Measurements from ENCODE around the gene GBA3. TPM values are rescaled to one million over a fixed set of nuclear protein-coding genes. Genes with fewer than 3 reads are reported as not detected.

GBA3 gene
- total RNA-seq, 1 donor from 2014 or later = not detected

DNA sequence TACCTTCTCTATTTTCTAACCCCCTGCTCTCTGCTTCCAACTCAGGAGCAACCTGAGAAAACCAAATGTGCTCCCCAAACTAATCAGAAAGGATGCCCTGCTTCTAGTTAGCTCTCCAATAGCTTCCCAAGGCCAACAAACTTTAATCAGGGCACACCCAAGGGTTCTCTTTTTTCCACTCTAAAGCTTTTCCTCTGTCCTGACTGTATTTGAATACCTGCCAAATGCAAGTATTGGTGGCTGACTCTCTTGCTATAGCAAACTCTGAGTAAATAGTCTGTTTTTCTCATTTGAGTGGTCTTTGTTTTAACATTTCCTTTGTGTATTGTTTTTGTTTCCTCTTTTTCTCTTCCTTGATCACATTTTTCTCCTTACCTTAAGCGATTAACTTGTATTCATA, 52.5 kb downstream of the GBA3 start:
- intact Hi-C loops (cut with DNase I) = no loop called here
- Histone ChIP-seq H3K9me3 (no peaks in the 10 kb centered on the region), H3K36me3 (no peaks in the 10 kb centered on the region), H3K4me3 (no peak overlapping the region), H3K27ac (no peak overlapping the region), H3K4me1 (no peaks in the 10 kb centered on the region), H3K27me3 (no peaks in the 10 kb centered on the region)
- TF ChIP-seq, protein P1, sequence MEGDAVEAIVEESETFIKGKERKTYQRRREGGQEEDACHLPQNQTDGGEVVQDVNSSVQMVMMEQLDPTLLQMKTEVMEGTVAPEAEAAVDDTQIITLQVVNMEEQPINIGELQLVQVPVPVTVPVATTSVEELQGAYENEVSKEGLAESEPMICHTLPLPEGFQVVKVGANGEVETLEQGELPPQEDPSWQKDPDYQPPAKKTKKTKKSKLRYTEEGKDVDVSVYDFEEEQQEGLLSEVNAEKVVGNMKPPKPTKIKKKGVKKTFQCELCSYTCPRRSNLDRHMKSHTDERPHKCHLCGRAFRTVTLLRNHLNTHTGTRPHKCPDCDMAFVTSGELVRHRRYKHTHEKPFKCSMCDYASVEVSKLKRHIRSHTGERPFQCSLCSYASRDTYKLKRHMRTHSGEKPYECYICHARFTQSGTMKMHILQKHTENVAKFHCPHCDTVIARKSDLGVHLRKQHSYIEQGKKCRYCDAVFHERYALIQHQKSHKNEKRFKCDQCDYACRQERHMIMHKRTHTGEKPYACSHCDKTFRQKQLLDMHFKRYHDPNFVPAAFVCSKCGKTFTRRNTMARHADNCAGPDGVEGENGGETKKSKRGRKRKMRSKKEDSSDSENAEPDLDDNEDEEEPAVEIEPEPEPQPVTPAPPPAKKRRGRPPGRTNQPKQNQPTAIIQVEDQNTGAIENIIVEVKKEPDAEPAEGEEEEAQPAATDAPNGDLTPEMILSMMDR (IDR thresholded peaks at IDR 0.05) = no peak
- DNase-seq (ENCODE audit: low spot score in 2 of 2) = no peak

- no peaks in the 10 kb centered on the region for H3K36me3 ChIP-seq
- intact Hi-C loops (cut with DNase I) = no loop called here
- H3K4me1 ChIP-seq = no peaks in the 10 kb centered on the region
- no peak for DNase-seq (ENCODE audit: low spot score in 2 of 2)
- no peak overlapping the region for H3K27ac ChIP-seq
- H3K4me3 ChIP-seq = no peak overlapping the region
- TF ChIP-seq, protein P1 (IDR thresholded peaks at IDR 0.05) = no peak
- no peaks in the 10 kb centered on the region for H3K9me3 ChIP-seq
- no peaks in the 10 kb centered on the region for H3K27me3 ChIP-seq
Measured at GRCh38 chr4:22754116-22754515, 61.4 kb downstream of the GBA3 start.

DNA sequence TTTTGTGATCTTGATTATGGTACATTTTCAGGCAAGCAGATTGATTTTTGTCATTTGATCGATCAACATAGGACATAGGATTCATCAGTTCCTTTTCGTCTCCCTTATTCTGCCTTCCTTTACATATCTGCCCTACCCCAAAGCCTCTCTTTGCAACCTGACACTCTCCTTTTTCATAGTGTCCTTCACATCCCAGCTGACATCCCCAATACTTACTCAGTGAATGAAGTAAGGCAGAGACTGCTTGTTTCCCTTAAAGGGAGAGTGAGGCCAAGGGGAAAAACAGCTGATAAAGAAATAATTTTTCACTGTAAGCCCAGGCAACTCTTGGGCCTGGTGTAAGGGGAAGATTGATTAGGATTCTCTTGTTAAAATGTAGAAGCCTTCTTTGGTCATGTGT, 69.8 kb downstream of the GBA3 start:
- no peaks in the 10 kb centered on the region for H3K4me1 ChIP-seq
- no peaks in the 10 kb centered on the region for H3K27me3 ChIP-seq
- no peak overlapping the region for H3K4me3 ChIP-seq
- H3K27ac ChIP-seq = no peak overlapping the region
- no peaks in the 10 kb centered on the region for H3K9me3 ChIP-seq
- intact Hi-C loops (cut with DNase I) = no loop called here
- TF ChIP-seq, protein P1 (IDR thresholded peaks at IDR 0.05) = no peak
- DNase-seq (ENCODE audit: low spot score in 2 of 2) = no peak
- H3K36me3 ChIP-seq = no peaks in the 10 kb centered on the region

GRCh38 chr4:22764183-22764582, 71.4 kb downstream of the GBA3 start:
- H3K4me3 ChIP-seq = no peak overlapping the region
- H3K9me3 ChIP-seq = no peaks in the 10 kb centered on the region
- intact Hi-C loops (cut with DNase I) = no loop called here
- no peak for DNase-seq (ENCODE audit: low spot score in 2 of 2)
- TF ChIP-seq, protein P1 (IDR thresholded peaks at IDR 0.05) = no peak
- H3K27me3 ChIP-seq = no peaks in the 10 kb centered on the region
- H3K4me1 ChIP-seq = no peaks in the 10 kb centered on the region
- no peaks in the 10 kb centered on the region for H3K36me3 ChIP-seq
- H3K27ac ChIP-seq = no peak overlapping the region

- Histone ChIP-seq H3K27me3 (no peaks in the 10 kb centered on the region), H3K4me1 (no peaks in the 10 kb centered on the region), H3K36me3 (no peaks in the 10 kb centered on the region), H3K27ac (no peak overlapping the region), H3K9me3 (no peaks in the 10 kb centered on the region), H3K4me3 (no peak overlapping the region)
- TF ChIP-seq, protein P1 (IDR thresholded peaks at IDR 0.05) = no peak
- DNase-seq (ENCODE audit: low spot score in 2 of 2) = no peak
- intact Hi-C loops (cut with DNase I) = no loop called here
Measured at GRCh38 chr4:22766068-22766467, 73.3 kb downstream of the GBA3 start.

GRCh38 chr4:22778547-22779163, 85.9 kb downstream of the GBA3 start:
- no peak for DNase-seq (ENCODE audit: low spot score in 2 of 2)
- H3K4me1 ChIP-seq = no peaks in the 10 kb centered on the region
- H3K36me3 ChIP-seq = no peaks in the 10 kb centered on the region
- H3K27ac ChIP-seq = no peak overlapping the region
- no peak overlapping the region for H3K4me3 ChIP-seq
- intact Hi-C loops (cut with DNase I) = no loop called here
- no peaks in the 10 kb centered on the region for H3K27me3 ChIP-seq
- H3K9me3 ChIP-seq = no peaks in the 10 kb centered on the region
- TF ChIP-seq, protein P1 (IDR thresholded peaks at IDR 0.05) = no peak

All from ascending aorta (tissue), 2 donors.